HepG2 (cell line): ENCODE measurements around the gene AP4S1. TPM values are rescaled to one million over a fixed set of nuclear protein-coding genes. Genes with fewer than 3 reads are reported as not detected.

Experiments used
- ATAC-seq: fragments of 200-7000 bp; cut with Tn5 transposase; 3 replicates; pipeline ENCODE4 v1.9.1; 2020; ENCODE audit warnings: mild to moderate bottlenecking, moderate library complexity
- BruUV-seq: library from RNA; stranded (reverse); fragments of 400-500 nt; replicated peaks from 2 replicates; lab custom pipeline; 2021; lab: Mats Ljungman, UMichigan
- CTCF ChIA-PET: fragments of 300-600 bp; formaldehyde crosslinking; extraction: SDS; loops from one replicate; lab custom pipeline; 2021; ENCODE audit warnings: low total read pairs, inconsistent platforms, low intra/inter-chr PET ratio; lab: Yijun Ruan, JAX
- POLR2A ChIA-PET: fragments of 350-600 bp; sonication (Branson Sonifier 250); formaldehyde crosslinking; loops from one replicate; lab custom pipeline; 2020; ENCODE audit warnings: antibody characterized with exemption, inconsistent platforms; lab: Yijun Ruan, JAX
- DNase-seq: peaks from one replicate; pipeline ENCODE4 v3.0.0-alpha.2; 2015; ENCODE audit warnings: low spot score
- FAIRE-seq: peaks from 3 replicates; lab custom pipeline; 2011; peaks lifted over from hg19 to GRCh38; lab: Jason Lieb, UNC
- H2AFZ ChIP-seq: one replicate; pipeline ENCODE4 v1.6.1; 2011; ENCODE audit warnings: low read length, inconsistent platforms
- H3K27ac ChIP-seq: fragments of 300-600 bp; 3 replicates; pipeline ENCODE4 v1.8.0; 2011; ENCODE audit warnings: mixed run types, mild to moderate bottlenecking, mixed read lengths, low read length, inconsistent platforms; ENCODE audit not compliant: insufficient read depth; ENCODE audit errors: extremely low read length
- H3K27me3 ChIP-seq, 2 experiments: fragments of 200-600 bp in 1 of 2; 2 replicates in 1 of 2; 3 replicates in 1 of 2; pipeline versions ENCODE4 v1.6.0 to v1.8.0; 2011; ENCODE audit warnings: low read length in 2 of 2, mild to moderate bottlenecking in 2 of 2, moderate library complexity in 2 of 2, inconsistent platforms in 1 of 2; ENCODE audit not compliant: insufficient read depth in 2 of 2, control insufficient read depth in 1 of 2
- H3K36me3 ChIP-seq, 2 experiments: fragments of 200-600 bp in 1 of 2; replicated peaks in 1 of 2; 2 replicates in 1 of 2; 3 replicates in 1 of 2; pipeline versions ENCODE4 v1.5.1 to v1.8.0; 2011; ENCODE audit warnings: low read length in 2 of 2, inconsistent platforms in 1 of 2; ENCODE audit not compliant: insufficient read depth in 2 of 2, control insufficient read depth in 1 of 2
- H3K4me1 ChIP-seq: 2 replicates; pipeline ENCODE4 v1.5.1; 2012; ENCODE audit warnings: low read length, inconsistent platforms; ENCODE audit not compliant: insufficient read depth
- H3K4me2 ChIP-seq: 2 replicates; pipeline ENCODE4 v1.6.0; 2011; ENCODE audit warnings: low read depth, low read length, inconsistent platforms
- H3K4me3 ChIP-seq, 3 experiments: fragments of 200-600 bp in 1 of 3; sonication (generic), shearing (Covaris generic) in 1 of 3; replicated peaks in 1 of 3; 2 replicates each; pipeline ENCODE4 v1.5.1; 2011 to 2016; ENCODE audit warnings: low read length in 3 of 3, inconsistent platforms in 2 of 3, low read depth in 2 of 3, mild to moderate bottlenecking in 2 of 3, control low read depth in 1 of 3, mixed read lengths in 1 of 3; ENCODE audit not compliant: insufficient read depth in 1 of 3
- H3K79me2 ChIP-seq: one replicate; pipeline ENCODE4 v1.6.1; 2011; ENCODE audit warnings: low read length, inconsistent platforms; ENCODE audit not compliant: insufficient read depth
- H3K9ac ChIP-seq: 2 replicates; pipeline ENCODE4 v1.6.0; 2011; ENCODE audit warnings: mild to moderate bottlenecking, low read depth, low read length, inconsistent platforms; ENCODE audit not compliant: insufficient read depth
- H3K9me3 ChIP-seq: 2 replicates; pipeline ENCODE4 v1.5.1; 2012; ENCODE audit warnings: mild to moderate bottlenecking, low read length
- H4K20me1 ChIP-seq: 2 replicates; pipeline ENCODE4 v1.6.0; 2011; ENCODE audit warnings: inconsistent platforms, mild to moderate bottlenecking, low read length, moderate library complexity; ENCODE audit not compliant: insufficient read depth
- DNMT3B ChIP-seq: conservative IDR thresholded peaks from 2 replicates; pipeline ENCODE4 v1.6.1; 2016; ENCODE audit warnings: missing biosample characterization, control low read depth
- KLF11 ChIP-seq: IDR thresholded peaks from 2 replicates; pipeline ENCODE4 v1.6.1; 2016; ENCODE audit warnings: missing compliant biosample characterization
- MEF2D ChIP-seq: sonication (generic); formaldehyde crosslinking; IDR thresholded peaks from 2 replicates; pipeline ENCODE4 v1.5.1; 2020; ENCODE audit warnings: mild to moderate bottlenecking, missing genetic modification reagents
- MTA1 ChIP-seq: sonication (generic); formaldehyde crosslinking; IDR thresholded peaks from 2 replicates; pipeline ENCODE4 v1.4.0; 2020; ENCODE audit warnings: missing genetic modification reagents, mild to moderate bottlenecking, borderline replicate concordance
- SRSF9 ChIP-seq: fragments of 200-400 bp; formaldehyde crosslinking; IDR thresholded peaks from 2 replicates; pipeline ENCODE4 v1.6.1; 2018; ENCODE audit warnings: borderline replicate concordance, mild to moderate bottlenecking, low read depth, low read length; ENCODE audit not compliant: insufficient read depth, poor library complexity, severe bottlenecking
- SUZ12 ChIP-seq: fragments of 150-350 bp; IDR thresholded peaks from 2 replicates; pipeline ENCODE4 v1.6.1; 2014; ENCODE audit warnings: low read depth, low read length
- TFAP4 ChIP-seq: sonication (generic); IDR thresholded peaks from 2 replicates; pipeline ENCODE4 v1.6.1; 2016; ENCODE audit warnings: low read depth, borderline replicate concordance
- ZBTB33 ChIP-seq: sonication (generic); formaldehyde crosslinking; IDR thresholded peaks from 2 replicates; pipeline ENCODE4 v1.4.0; 2020; ENCODE audit warnings: missing genetic modification reagents
- ZBTB38 ChIP-seq: sonication (generic); formaldehyde crosslinking; IDR thresholded peaks from 2 replicates; pipeline ENCODE4 v1.5.1; 2020; ENCODE audit warnings: mild to moderate bottlenecking, missing genetic modification reagents
- ZGPAT ChIP-seq: IDR thresholded peaks from 2 replicates; pipeline ENCODE4 v1.6.1; 2016; ENCODE audit warnings: mild to moderate bottlenecking
- ZNF160 ChIP-seq: sonication (generic); formaldehyde crosslinking; IDR thresholded peaks from 2 replicates; pipeline ENCODE4 v1.8.0; 2022; ENCODE audit warnings: mild to moderate bottlenecking, inconsistent platforms, missing genetic modification reagents
- ZNF598 ChIP-seq: sonication (generic); formaldehyde crosslinking; IDR thresholded peaks from 2 replicates; pipeline ENCODE4 v1.5.1; 2020; ENCODE audit warnings: mild to moderate bottlenecking, missing genetic modification reagents, borderline replicate concordance
- WGBS: methylation state at CpG from one replicate; pipeline ENCODE4 v1.1.6; 2017; ENCODE audit warnings: low lambda C conversion rate; 5-methylcytosine and 5-hydroxymethylcytosine counted together
- in situ Hi-C: cut with HindIII; loops from 2 replicates; pipeline ENCODE4 v1.10.0; 2017; ENCODE audit warnings: low pct_unique_long_range_greater_than_20kb; ENCODE audit not compliant: extremely low pct_ligation_motif_present
- intact Hi-C: fragments of 100-400 bp; cut with micrococcal nuclease; formaldehyde crosslinking; loops from one replicate; pipeline ENCODE4 v1.10.0; 2022; ENCODE audit not compliant: unreplicated experiment
- polyA plus RNA-seq, 8 experiments: library from polyadenylated mRNA; depleted of rRNA in 3 of 8; stranded (reverse) in 7 of 8; unstranded in 1 of 8; fragments of >200 nt; fragmentation: Illumina TruSeq in 4 of 8; extraction: Trizol in 4 of 8; gene quantifications; 2 replicates each; pipeline versions ENCODE4 v1.2.1 to v1.2.3, GENCODE V29; 2011 to 2016; ENCODE audit warnings: low read depth in 4 of 8, missing spikeins in 1 of 8, mixed read lengths in 1 of 8; ENCODE audit not compliant: insufficient read depth in 1 of 8
- total RNA-seq, 5 experiments: library from RNA; depleted of rRNA; stranded (reverse); fragments of >200 nt; fragmentation: Illumina TruSeq; extraction: Trizol; gene quantifications; 2 replicates each; pipeline ENCODE4 v1.2.3, GENCODE V29; 2016; ENCODE audit warnings: low read depth in 1 of 5

AP4S1 gene
- total and polyA plus RNA-seq, 2 of the 13 experiments (the other 11 are each of a cell fraction or from before 2014, with no cell fraction given) = 3.9 to 21.1 TPM

- H3K27me3 ChIP-seq = no peaks in the 10 kb centered on the region
- FAIRE-seq = no peak
- no peaks in the 10 kb centered on the region for H3K9me3 ChIP-seq
- no peak overlapping the region for H3K9ac ChIP-seq
- H3K36me3 ChIP-seq = no peaks in the 10 kb centered on the region
- TF ChIP-seq ZNF598 (CRISPR knock-in tag) = no peak
- no peak for TF ChIP-seq ZNF160 (CRISPR knock-in tag)
- no peak for TF ChIP-seq MEF2D (CRISPR knock-in tag)
- TF ChIP-seq ZGPAT (CRISPR knock-in tag) = no peak
- TF ChIP-seq SRSF9 = no peak
- no peak overlapping the region for H3K4me3 ChIP-seq
- intact Hi-C loops (no loop called here), in situ Hi-C loops (no loop called here)
- ChIA-PET CTCF (no interaction called here), POLR2A (interaction anchor here (1.1 kb wide), 1 partner anchor 19 kb away, joined by 4 read pairs; the partner anchor contains the start of gene STRN3)
- no peak; the same call in 2 of the 3 replicates for ATAC-seq
- H2AFZ ChIP-seq = no peak overlapping the region
- WGBS = 98% methylated on average over 8 of the region's 8 CpGs
- no peak overlapping the region for H3K27ac ChIP-seq
- no peak overlapping the region for H3K4me2 ChIP-seq
- no TSS peak for BruUV-seq
- peaks cover 9% of the 10 kb centered on the region for H3K4me1 ChIP-seq
- DNase-seq = no peak
- no peaks in the 10 kb centered on the region for H4K20me1 ChIP-seq
- no peaks in the 10 kb centered on the region for H3K79me2 ChIP-seq
Measured at GRCh38 chr14:31045501-31046080, 20.1 kb downstream of the AP4S1 start.

GRCh38 chr14:31047503-31047902, 22.1 kb downstream of the AP4S1 start:
- no peak for ATAC-seq
- POLR2A ChIA-PET = interaction anchor here (0.8 to 1.7 kb wide), 3 partner anchors 8 to 21 kb away, joined by 3 to 10 read pairs (median 4); partner anchors contain the start of genes AP4S1 and STRN3
- no TSS peak for BruUV-seq
- Histone ChIP-seq H3K27me3 (no peaks in the 10 kb centered on the region), H3K9me3 (no peaks in the 10 kb centered on the region), H3K27ac (no peak overlapping the region), H3K4me3 (no peak overlapping the region), H3K79me2 (no peaks in the 10 kb centered on the region), H4K20me1 (no peaks in the 10 kb centered on the region), H2AFZ (no peak overlapping the region), H3K9ac (no peak overlapping the region; the same call in 1 of the 2 replicates), H3K36me3 (no peaks in the 10 kb centered on the region), H3K4me1 (peaks cover 15% of the 10 kb centered on the region), H3K4me2 (no peak overlapping the region)
- intact Hi-C loops = no loop called here
- DNase-seq = no peak
- 96% methylated on average over 10 of the region's 10 CpGs for WGBS
- in situ Hi-C loops = no loop called here
- no peak for FAIRE-seq
- CTCF ChIA-PET = no interaction called here
- TF ChIP-seq TFAP4 = no peak
- no peak for TF ChIP-seq SUZ12
- peak; percentile 58; the same call in 1 of the 2 replicates for TF ChIP-seq ZBTB33 (CRISPR knock-in tag)
- TF ChIP-seq KLF11 (CRISPR knock-in tag) = no peak
- peak; percentile 38; the same call in 1 of the 2 replicates for TF ChIP-seq MTA1 (CRISPR knock-in tag)
- TF ChIP-seq ZBTB38 (CRISPR knock-in tag) = 0 out of 2 replicates have a peak, but pooled peaks have one; percentile 18
- TF ChIP-seq DNMT3B = no peak
